ENCODE measurements around the gene VSTM4.

Gene VSTM4

GRCh38 chr10:49010295-49010694 lies 105.0 kb downstream of the VSTM4 start:
- H3K4me3 ChIP-seq (ENCODE audit: low read length) = no peak overlapping the region
- TF ChIP-seq, protein P1, sequence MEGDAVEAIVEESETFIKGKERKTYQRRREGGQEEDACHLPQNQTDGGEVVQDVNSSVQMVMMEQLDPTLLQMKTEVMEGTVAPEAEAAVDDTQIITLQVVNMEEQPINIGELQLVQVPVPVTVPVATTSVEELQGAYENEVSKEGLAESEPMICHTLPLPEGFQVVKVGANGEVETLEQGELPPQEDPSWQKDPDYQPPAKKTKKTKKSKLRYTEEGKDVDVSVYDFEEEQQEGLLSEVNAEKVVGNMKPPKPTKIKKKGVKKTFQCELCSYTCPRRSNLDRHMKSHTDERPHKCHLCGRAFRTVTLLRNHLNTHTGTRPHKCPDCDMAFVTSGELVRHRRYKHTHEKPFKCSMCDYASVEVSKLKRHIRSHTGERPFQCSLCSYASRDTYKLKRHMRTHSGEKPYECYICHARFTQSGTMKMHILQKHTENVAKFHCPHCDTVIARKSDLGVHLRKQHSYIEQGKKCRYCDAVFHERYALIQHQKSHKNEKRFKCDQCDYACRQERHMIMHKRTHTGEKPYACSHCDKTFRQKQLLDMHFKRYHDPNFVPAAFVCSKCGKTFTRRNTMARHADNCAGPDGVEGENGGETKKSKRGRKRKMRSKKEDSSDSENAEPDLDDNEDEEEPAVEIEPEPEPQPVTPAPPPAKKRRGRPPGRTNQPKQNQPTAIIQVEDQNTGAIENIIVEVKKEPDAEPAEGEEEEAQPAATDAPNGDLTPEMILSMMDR (IDR thresholded peaks at IDR 0.05; ENCODE audit: insufficient read depth, low read depth, low read length, missing control alignments) = no peak
- DNase-seq (ENCODE audit: low read depth) = no peak

DNA sequence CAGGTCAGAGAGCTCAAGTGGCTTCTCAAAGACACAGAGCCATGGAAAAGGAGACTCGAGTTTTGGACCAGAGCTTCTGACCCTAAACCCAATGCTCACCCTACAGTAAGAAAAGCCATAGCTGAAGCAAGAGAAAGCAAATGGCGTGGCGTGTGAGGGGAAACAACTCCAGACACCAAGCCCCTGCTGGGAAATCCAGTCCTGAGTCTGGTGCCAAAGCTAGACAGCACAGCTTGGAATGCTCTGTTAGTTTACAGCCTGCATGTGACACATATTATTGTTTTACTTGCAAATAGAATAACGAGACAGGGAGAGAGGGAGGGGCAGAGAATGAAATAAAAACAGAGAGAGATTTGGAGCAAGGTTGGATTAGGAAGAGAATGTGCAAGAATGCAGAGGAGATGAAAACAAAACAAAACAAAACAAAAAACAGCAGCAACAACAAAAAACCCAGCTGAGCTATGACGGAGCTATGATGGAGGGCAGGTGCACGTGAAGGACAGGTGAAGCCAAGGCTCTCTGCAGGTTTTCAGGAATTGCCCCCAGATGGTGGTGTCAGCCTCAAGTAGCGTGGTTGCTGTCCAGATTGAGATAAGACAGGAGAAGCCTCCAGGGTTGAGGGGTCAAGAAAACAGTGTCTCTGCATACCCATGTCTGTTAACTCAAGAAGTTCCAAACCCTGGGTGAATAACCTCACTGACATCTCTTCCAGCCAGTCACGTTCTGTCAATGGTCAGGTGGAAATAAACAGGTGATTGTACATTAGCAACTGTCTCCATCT lies 105.9 kb downstream of the VSTM4 start:
- H3K4me3 ChIP-seq (ENCODE audit: low read length) = no peak overlapping the region
- TF ChIP-seq, protein P1 (IDR thresholded peaks at IDR 0.05; ENCODE audit: insufficient read depth, low read depth, low read length, missing control alignments) = no peak
- DNase-seq (ENCODE audit: low read depth) = no peak

DNA sequence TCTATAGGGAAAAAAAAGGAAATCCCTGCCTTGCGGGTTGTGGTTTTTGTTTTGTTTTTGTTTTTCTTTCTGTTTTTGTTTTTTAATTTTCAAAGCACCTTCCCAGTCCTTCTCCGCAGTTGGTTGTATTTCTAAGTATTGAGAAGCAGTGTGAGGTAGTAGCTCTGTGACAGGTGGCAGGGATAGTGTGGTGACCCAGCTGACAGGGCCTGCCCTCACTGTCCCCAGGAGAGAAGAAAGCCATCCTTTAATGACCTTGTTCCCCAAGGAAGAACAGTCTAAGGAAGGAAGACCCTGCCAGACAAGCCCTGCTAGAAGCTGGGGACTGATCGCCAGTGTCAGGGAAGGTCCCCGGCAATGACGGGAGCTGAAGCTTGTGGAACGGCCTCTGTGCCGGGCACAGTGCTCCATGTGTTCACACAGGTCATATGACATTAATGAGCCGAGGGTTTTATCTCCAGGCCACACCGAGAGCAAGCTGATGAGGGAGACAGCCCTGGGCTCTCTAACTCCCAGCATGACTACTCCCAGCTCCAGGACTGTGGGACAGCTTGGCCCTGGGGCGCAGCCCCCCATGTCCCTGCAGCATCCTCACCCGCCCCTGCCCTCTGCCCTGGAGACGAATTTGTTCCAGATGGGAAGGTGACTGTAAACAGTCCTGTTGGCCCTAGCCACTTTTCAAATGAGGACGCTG lies 106.7 kb downstream of the VSTM4 start:
- DNase-seq (ENCODE audit: low read depth) = no peak
- TF ChIP-seq, protein P1 (IDR thresholded peaks at IDR 0.05; ENCODE audit: insufficient read depth, low read depth, low read length, missing control alignments) = no peak
- H3K4me3 ChIP-seq (ENCODE audit: low read length) = no peak overlapping the region

DNA sequence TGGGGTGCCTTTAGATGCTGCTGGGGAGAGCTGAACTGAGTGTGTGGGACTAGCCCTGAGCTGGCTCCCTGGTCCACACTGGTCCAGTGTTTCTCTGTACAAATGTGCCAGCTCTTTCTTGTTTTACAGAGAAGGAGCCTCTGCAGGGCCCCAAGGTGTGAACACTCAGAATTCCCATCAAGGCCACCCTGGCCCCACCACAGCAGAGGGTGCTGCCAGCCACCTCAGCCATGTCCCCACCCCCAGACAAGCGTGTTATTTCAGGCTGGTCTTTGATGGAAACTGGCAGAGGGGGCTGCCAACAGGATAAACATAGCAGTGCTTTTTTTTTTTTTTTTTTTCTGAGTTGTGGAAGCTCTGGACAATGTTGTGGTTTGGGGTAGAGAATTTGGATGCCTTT lies 107.2 kb downstream of the VSTM4 start:
- H3K4me3 ChIP-seq (ENCODE audit: low read length) = no peak overlapping the region
- DNase-seq (ENCODE audit: low read depth) = no peak
- TF ChIP-seq, protein P1 (IDR thresholded peaks at IDR 0.05; ENCODE audit: insufficient read depth, low read depth, low read length, missing control alignments) = no peak

- no peak for DNase-seq (ENCODE audit: low read depth)
- TF ChIP-seq, protein P1 (IDR thresholded peaks at IDR 0.05; ENCODE audit: insufficient read depth, low read depth, low read length, missing control alignments) = no peak
- H3K4me3 ChIP-seq (ENCODE audit: low read length) = no peak overlapping the region
Measured at GRCh38 chr10:49007129-49007528, 108.2 kb downstream of the VSTM4 start.

GRCh38 chr10:49005270-49005669 lies 110.1 kb downstream of the VSTM4 start:
- DNase-seq (ENCODE audit: low read depth) = no peak
- H3K4me3 ChIP-seq (ENCODE audit: low read length) = no peak overlapping the region
- TF ChIP-seq, protein P1 (IDR thresholded peaks at IDR 0.05; ENCODE audit: insufficient read depth, low read depth, low read length, missing control alignments) = no peak
